HepG2 (cell line): ENCODE data around the gene LRIG1. TPM values are rescaled to one million over a fixed set of nuclear protein-coding genes. Genes with fewer than 3 reads are reported as not detected.

Experiments used
- AFF4 ChIP-seq: sonication (generic); formaldehyde crosslinking; IDR thresholded peaks from 2 replicates; pipeline ENCODE4 v1.4.0; 2020; ENCODE audit warnings: missing genetic modification reagents
- KDM6A ChIP-seq: IDR thresholded peaks from 2 replicates; pipeline ENCODE4 v1.6.1; 2016; ENCODE audit warnings: low read depth
- KLF6 ChIP-seq: IDR thresholded peaks from 2 replicates; pipeline ENCODE4 v1.8.0; 2016; ENCODE audit warnings: missing biosample characterization, missing genetic modification reagents
- MYPOP ChIP-seq: sonication (generic); formaldehyde crosslinking; IDR thresholded peaks from 2 replicates; pipeline ENCODE4 v1.8.1; 2023; ENCODE audit warnings: mild to moderate bottlenecking, moderate library complexity, missing genetic modification reagents
- SNAPC4 ChIP-seq: sonication (generic); formaldehyde crosslinking; IDR thresholded peaks from 2 replicates; pipeline ENCODE4 v1.4.0; 2020; ENCODE audit warnings: mild to moderate bottlenecking, missing genetic modification reagents
- STAG1 ChIP-seq: sonication (generic); formaldehyde crosslinking; IDR thresholded peaks from 2 replicates; pipeline ENCODE4 v1.4.0; 2020; ENCODE audit warnings: missing genetic modification reagents
- ZFYVE20 ChIP-seq: sonication (generic); formaldehyde crosslinking; IDR thresholded peaks from 2 replicates; pipeline ENCODE4 v1.8.0; 2023; ENCODE audit warnings: low read depth, mild to moderate bottlenecking, moderate library complexity, missing genetic modification reagents, borderline replicate concordance
- ZKSCAN8 ChIP-seq: IDR thresholded peaks from 2 replicates; pipeline ENCODE4 v1.6.1; 2016; ENCODE audit warnings: borderline replicate concordance, missing genetic modification reagents, missing compliant biosample characterization
- ZNF281 ChIP-seq: sonication (generic); formaldehyde crosslinking; IDR thresholded peaks from 2 replicates; pipeline ENCODE4 v1.4.0; 2020; ENCODE audit warnings: missing genetic modification reagents, borderline replicate concordance
- ZNF552 ChIP-seq: sonication (generic); formaldehyde crosslinking; IDR thresholded peaks from 2 replicates; pipeline ENCODE4 v1.9.0; 2022; ENCODE audit warnings: missing genetic modification reagents, mild to moderate bottlenecking, borderline replicate concordance
- ZNF556 ChIP-seq: sonication (generic); formaldehyde crosslinking; IDR thresholded peaks from 2 replicates; pipeline ENCODE4 v1.4.0; 2020; ENCODE audit warnings: mild to moderate bottlenecking, missing genetic modification reagents, borderline replicate concordance
- polyA plus RNA-seq, 8 experiments: library from polyadenylated mRNA; depleted of rRNA in 3 of 8; stranded (reverse) in 7 of 8; unstranded in 1 of 8; fragments of >200 nt; fragmentation: Illumina TruSeq in 4 of 8; extraction: Trizol in 4 of 8; gene quantifications; 2 replicates each; pipeline versions ENCODE4 v1.2.1 to v1.2.3, GENCODE V29; 2011 to 2016; ENCODE audit warnings: low read depth in 4 of 8, missing spikeins in 1 of 8, mixed read lengths in 1 of 8; ENCODE audit not compliant: insufficient read depth in 1 of 8
- total RNA-seq, 5 experiments: library from RNA; depleted of rRNA; stranded (reverse); fragments of >200 nt; fragmentation: Illumina TruSeq; extraction: Trizol; gene quantifications; 2 replicates each; pipeline ENCODE4 v1.2.3, GENCODE V29; 2016; ENCODE audit warnings: low read depth in 1 of 5

The LRIG1 gene
- total and polyA plus RNA-seq, 2 of the 13 experiments (the other 11 are each of a cell fraction or from before 2014, with no cell fraction given) = 17.8 to 24.8 TPM

GRCh38 chr3:66501483-66502244 is 842 bp upstream of the LRIG1 start (continued):
- TF ChIP-seq SNAPC4 (CRISPR knock-in tag) (no peak), ZKSCAN8 (CRISPR knock-in tag) (no peak), KLF6 (no peak), AFF4 (no peak), ZNF281 (no peak), ZNF556 (CRISPR knock-in tag) (no peak), STAG1 (CRISPR knock-in tag) (no peak), ZFYVE20 (no peak), KDM6A (no peak), MYPOP (no peak), ZNF552 (CRISPR knock-in tag) (no peak)
